ENCODE measurements around the gene ZNF532. TPM values are rescaled to one million over a fixed set of nuclear protein-coding genes. Genes with fewer than 3 reads are reported as not detected.
"Not testable (repeated sequence)": the region's sequence is repeated elsewhere in the genome, so short reads cannot be mapped to it uniquely, and the experiment has no call there.

Gene ZNF532
- total and polyA plus RNA-seq, 2 donors: 11.6 to 11.9 TPM

GRCh38 chr18:58911241-58911640, 46.6 kb downstream of the ZNF532 start:
- Histone ChIP-seq H3K27ac (ENCODE audit: low read depth in 1 of 2, low read length in 1 of 2) (peak overlapping the region; percentile 15 to 38), H3K9me3 (ENCODE audit: control insufficient read depth in 2 of 2, insufficient read depth in 1 of 2, low read length in 1 of 2) (no peaks in the 10 kb centered on the region), H3K36me3 (ENCODE audit: control insufficient read depth in 2 of 2, insufficient read depth in 2 of 2, low read length in 1 of 2) (no peaks in the 10 kb centered on the region), H3K4me3 (ENCODE audit: low read length in 2 of 2) (no peak overlapping the region), H3K27me3 (ENCODE audit: control insufficient read depth in 2 of 2, insufficient read depth in 1 of 2, low read length in 1 of 2) (no peaks in the 10 kb centered on the region), H3K4me1 (ENCODE audit: control insufficient read depth in 2 of 2, insufficient read depth in 2 of 2, low read length in 2 of 2) (peaks cover 0 to 10% of the 10 kb centered on the region in 2 donors)
- no peak for DNase-seq (ENCODE audit: low read depth in 6 of 9, low spot score in 9 of 9)
- WGBS: 94% methylated on average over 4 of the region's 4 CpGs

GRCh38 chr18:58911766-58912165, 47.1 kb downstream of the ZNF532 start:
- Histone ChIP-seq H3K4me1 (ENCODE audit: control insufficient read depth in 2 of 2, insufficient read depth in 2 of 2, low read length in 2 of 2) (peaks cover 0 to 10% of the 10 kb centered on the region in 2 donors), H3K27ac (ENCODE audit: low read depth in 1 of 2, low read length in 1 of 2) (peak overlapping the region in 1 of 2 donors; percentile 38), H3K4me3 (ENCODE audit: low read length in 2 of 2) (no peak overlapping the region), H3K27me3 (ENCODE audit: control insufficient read depth in 2 of 2, insufficient read depth in 1 of 2, low read length in 1 of 2) (no peaks in the 10 kb centered on the region), H3K36me3 (ENCODE audit: control insufficient read depth in 2 of 2, insufficient read depth in 2 of 2, low read length in 1 of 2) (no peaks in the 10 kb centered on the region), H3K9me3 (ENCODE audit: control insufficient read depth in 2 of 2, insufficient read depth in 1 of 2, low read length in 1 of 2) (no peaks in the 10 kb centered on the region)
- 87% methylated on average over 8 of the region's 8 CpGs for WGBS
- DNase-seq (ENCODE audit: low read depth in 6 of 9, low spot score in 9 of 9): peak in 1 of 9 donors; percentile 13

- DNase-seq (ENCODE audit: low read depth in 6 of 9, low spot score in 9 of 9): no peak
- Histone ChIP-seq H3K4me3 (ENCODE audit: low read length in 2 of 2) (no peak overlapping the region), H3K36me3 (ENCODE audit: control insufficient read depth in 2 of 2, insufficient read depth in 2 of 2, low read length in 1 of 2) (no peaks in the 10 kb centered on the region), H3K27ac (ENCODE audit: low read depth in 1 of 2, low read length in 1 of 2) (no peak overlapping the region), H3K27me3 (ENCODE audit: control insufficient read depth in 2 of 2, insufficient read depth in 1 of 2, low read length in 1 of 2) (no peaks in the 10 kb centered on the region), H3K4me1 (ENCODE audit: control insufficient read depth in 2 of 2, insufficient read depth in 2 of 2, low read length in 2 of 2) (peaks cover 0 to 10% of the 10 kb centered on the region in 2 donors), H3K9me3 (ENCODE audit: control insufficient read depth in 2 of 2, insufficient read depth in 1 of 2, low read length in 1 of 2) (no peaks in the 10 kb centered on the region)
- 95% methylated on average over 14 of the region's 14 CpGs for WGBS
Observed at GRCh38 chr18:58915006-58915799, 50.5 kb downstream of the ZNF532 start.

- H3K27me3 ChIP-seq (ENCODE audit: control insufficient read depth in 2 of 2, insufficient read depth in 1 of 2, low read length in 1 of 2): no peaks in the 10 kb centered on the region
- H3K4me3 ChIP-seq (ENCODE audit: low read length in 2 of 2): no peak overlapping the region
- peaks cover 0 to 10% of the 10 kb centered on the region in 2 donors for H3K4me1 ChIP-seq (ENCODE audit: control insufficient read depth in 2 of 2, insufficient read depth in 2 of 2, low read length in 2 of 2)
- no peaks in the 10 kb centered on the region for H3K9me3 ChIP-seq (ENCODE audit: control insufficient read depth in 2 of 2, insufficient read depth in 1 of 2, low read length in 1 of 2)
- H3K36me3 ChIP-seq (ENCODE audit: control insufficient read depth in 2 of 2, insufficient read depth in 2 of 2, low read length in 1 of 2): no peaks in the 10 kb centered on the region
- H3K27ac ChIP-seq (ENCODE audit: low read depth in 1 of 2, low read length in 1 of 2): no peak overlapping the region
- 92% methylated on average over 1 of the region's 1 CpG for WGBS
- no peak for DNase-seq (ENCODE audit: low read depth in 6 of 9, low spot score in 9 of 9)
Observed at GRCh38 chr18:58915995-58916394, 51.3 kb downstream of the ZNF532 start.

- not testable (repeated sequence) for H3K27ac ChIP-seq (ENCODE audit: low read depth in 1 of 2, low read length in 1 of 2); H3K4me1 ChIP-seq (ENCODE audit: control insufficient read depth in 2 of 2, insufficient read depth in 2 of 2, low read length in 2 of 2); H3K4me3 ChIP-seq (ENCODE audit: low read length in 2 of 2); H3K9me3 ChIP-seq (ENCODE audit: control insufficient read depth in 2 of 2, insufficient read depth in 1 of 2, low read length in 1 of 2); H3K36me3 ChIP-seq (ENCODE audit: control insufficient read depth in 2 of 2, insufficient read depth in 2 of 2, low read length in 1 of 2); DNase-seq (ENCODE audit: low read depth in 6 of 9, low spot score in 9 of 9); H3K27me3 ChIP-seq (ENCODE audit: control insufficient read depth in 2 of 2, insufficient read depth in 1 of 2, low read length in 1 of 2)
- WGBS: 94% methylated on average over 16 of the region's 16 CpGs
Observed at GRCh38 chr18:58919934-58920333, 55.3 kb downstream of the ZNF532 start.

GRCh38 chr18:58922995-58923394, 58.3 kb downstream of the ZNF532 start:
- WGBS: 96% methylated on average over 10 of the region's 10 CpGs
- no peaks in the 10 kb centered on the region for H3K4me1 ChIP-seq (ENCODE audit: control insufficient read depth in 2 of 2, insufficient read depth in 2 of 2, low read length in 2 of 2)
- H3K36me3 ChIP-seq (ENCODE audit: control insufficient read depth in 2 of 2, insufficient read depth in 2 of 2, low read length in 1 of 2): no peaks in the 10 kb centered on the region

GRCh38 chr18:58924473-58924872, 59.8 kb downstream of the ZNF532 start:
- H3K36me3 ChIP-seq (ENCODE audit: control insufficient read depth in 2 of 2, insufficient read depth in 2 of 2, low read length in 1 of 2): no peaks in the 10 kb centered on the region
- DNase-seq (ENCODE audit: low read depth in 6 of 9, low spot score in 9 of 9): no peak
- no peak overlapping the region for H3K27ac ChIP-seq (ENCODE audit: low read depth in 1 of 2, low read length in 1 of 2)
- no peaks in the 10 kb centered on the region for H3K27me3 ChIP-seq (ENCODE audit: control insufficient read depth in 2 of 2, insufficient read depth in 1 of 2, low read length in 1 of 2)
- H3K4me3 ChIP-seq (ENCODE audit: low read length in 2 of 2): no peak overlapping the region
- H3K9me3 ChIP-seq (ENCODE audit: control insufficient read depth in 2 of 2, insufficient read depth in 1 of 2, low read length in 1 of 2): no peaks in the 10 kb centered on the region
- no peaks in the 10 kb centered on the region for H3K4me1 ChIP-seq (ENCODE audit: control insufficient read depth in 2 of 2, insufficient read depth in 2 of 2, low read length in 2 of 2)
- 94% methylated on average over 3 of the region's 3 CpGs for WGBS

More at GRCh38 chr18:58922995-58923394, 58.3 kb downstream of the ZNF532 start:
- Histone ChIP-seq H3K27me3 (ENCODE audit: control insufficient read depth in 2 of 2, insufficient read depth in 1 of 2, low read length in 1 of 2) (no peaks in the 10 kb centered on the region), H3K4me3 (ENCODE audit: low read length in 2 of 2) (no peak overlapping the region), H3K9me3 (ENCODE audit: control insufficient read depth in 2 of 2, insufficient read depth in 1 of 2, low read length in 1 of 2) (no peaks in the 10 kb centered on the region), H3K27ac (ENCODE audit: low read depth in 1 of 2, low read length in 1 of 2) (no peak overlapping the region)
- DNase-seq (ENCODE audit: low read depth in 6 of 9, low spot score in 9 of 9): no peak

- no peak overlapping the region for H3K27ac ChIP-seq (ENCODE audit: low read depth in 1 of 2, low read length in 1 of 2)
- H3K9me3 ChIP-seq (ENCODE audit: control insufficient read depth in 2 of 2, insufficient read depth in 1 of 2, low read length in 1 of 2): no peaks in the 10 kb centered on the region
- DNase-seq (ENCODE audit: low read depth in 6 of 9, low spot score in 9 of 9): no peak
- H3K4me3 ChIP-seq (ENCODE audit: low read length in 2 of 2): no peak overlapping the region
- 94% methylated on average over 5 of the region's 5 CpGs for WGBS
- H3K4me1 ChIP-seq (ENCODE audit: control insufficient read depth in 2 of 2, insufficient read depth in 2 of 2, low read length in 2 of 2): no peaks in the 10 kb centered on the region
- no peaks in the 10 kb centered on the region for H3K36me3 ChIP-seq (ENCODE audit: control insufficient read depth in 2 of 2, insufficient read depth in 2 of 2, low read length in 1 of 2)
- no peaks in the 10 kb centered on the region for H3K27me3 ChIP-seq (ENCODE audit: control insufficient read depth in 2 of 2, insufficient read depth in 1 of 2, low read length in 1 of 2)
Observed at GRCh38 chr18:58927659-58928058, 63.0 kb downstream of the ZNF532 start.

GRCh38 chr18:58928386-58928785, 63.7 kb downstream of the ZNF532 start:
- Histone ChIP-seq H3K27ac (ENCODE audit: low read depth in 1 of 2, low read length in 1 of 2) (no peak overlapping the region), H3K4me3 (ENCODE audit: low read length in 2 of 2) (no peak overlapping the region), H3K4me1 (ENCODE audit: control insufficient read depth in 2 of 2, insufficient read depth in 2 of 2, low read length in 2 of 2) (no peaks in the 10 kb centered on the region), H3K27me3 (ENCODE audit: control insufficient read depth in 2 of 2, insufficient read depth in 1 of 2, low read length in 1 of 2) (no peaks in the 10 kb centered on the region), H3K36me3 (ENCODE audit: control insufficient read depth in 2 of 2, insufficient read depth in 2 of 2, low read length in 1 of 2) (no peaks in the 10 kb centered on the region), H3K9me3 (ENCODE audit: control insufficient read depth in 2 of 2, insufficient read depth in 1 of 2, low read length in 1 of 2) (no peaks in the 10 kb centered on the region)
- DNase-seq (ENCODE audit: low read depth in 6 of 9, low spot score in 9 of 9): no peak
- 92% methylated on average over 4 of the region's 4 CpGs for WGBS
